DND-41 (cell line): ENCODE measurements around the gene CPA2.

Experiments used
- CTCF ChIP-seq: IDR thresholded peaks from 2 replicates; pipeline ENCODE4 v1.5.1; 2012; ENCODE audit warnings: borderline replicate concordance, low read length, moderate library complexity, mild to moderate bottlenecking; ENCODE audit not compliant: poor library complexity, severe bottlenecking; ENCODE audit errors: extremely low read depth
- EZH2 ChIP-seq: IDR thresholded peaks from 3 replicates; pipeline ENCODE4 v1.6.1; 2012; ENCODE audit warnings: borderline replicate concordance, low read depth, mild to moderate bottlenecking, moderate library complexity, low read length, inconsistent platforms; ENCODE audit not compliant: severe bottlenecking

GRCh38 chr7:130270947-130271800 lies 4.5 kb downstream of the CPA2 start:
- TF ChIP-seq EZH2 (no peak), CTCF (no peak)
